Vagina (tissue), 2 donors: ENCODE data around the gene NELL1.

Experiments
- CTCF ChIP-seq, 3 experiments: fragments of 450-650 bp in 2 of 3; fragments of 200-600 bp in 1 of 3; sonication (generic) in 1 of 3; IDR thresholded peaks; one replicate each; pipeline ENCODE4 v1.5.1; 2017 to 2019; ENCODE audit warnings: antibody characterized with exemption in 3 of 3, mild to moderate bottlenecking in 2 of 3, moderate library complexity in 2 of 3
- POLR2A ChIP-seq, 2 donors: fragments of 450-650 bp; IDR thresholded peaks; one replicate each; pipeline ENCODE4 v1.6.1; 2017; ENCODE audit warnings: antibody characterized with exemption in 2 of 2, mild to moderate bottlenecking in 2 of 2, moderate library complexity in 2 of 2
- POLR2AphosphoS5 ChIP-seq, 2 donors: sonication (generic); formaldehyde crosslinking; IDR thresholded peaks; one replicate each; pipeline ENCODE4 v1.9.0; 2017; ENCODE audit warnings: antibody characterized with exemption in 2 of 2, mild to moderate bottlenecking in 2 of 2, low read depth in 1 of 2; ENCODE audit not compliant: insufficient read depth in 1 of 2

DNA sequence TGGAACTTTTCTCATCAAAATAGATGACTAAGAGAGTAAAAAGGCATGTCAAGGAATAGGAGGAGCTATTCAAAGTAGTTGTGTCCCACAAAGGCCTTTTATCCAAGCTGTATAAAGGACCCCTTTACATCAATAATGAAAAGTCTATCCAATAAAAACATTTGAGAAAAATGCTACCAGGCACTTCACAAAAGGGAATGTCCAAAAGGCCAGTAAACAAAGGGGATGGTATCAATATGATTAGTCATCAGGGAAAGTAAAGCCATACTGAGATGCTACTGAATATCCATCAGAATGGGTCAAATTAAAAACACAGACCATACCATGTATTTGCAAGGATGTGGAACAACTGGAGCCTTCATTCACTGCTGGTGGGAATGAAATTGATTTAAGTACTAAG is 224.9 kb downstream of the NELL1 start:
- TF ChIP-seq CTCF (IDR thresholded peaks at IDR 0.05) (no peak), POLR2A (IDR thresholded peaks at IDR 0.05) (no peak), POLR2AphosphoS5 (IDR thresholded peaks at IDR 0.05; ENCODE audit: insufficient read depth in 1 of 2, low read depth in 1 of 2) (no peak)
